ENCODE measurements around the gene EFTUD2.

- TF ChIP-seq CTCF (IDR thresholded peaks at IDR 0.05; ENCODE audit: poor library complexity): no peak
- TF ChIP-seq EZH2phosphoT487 (IDR thresholded peaks at IDR 0.05; ENCODE audit: low read depth, severe bottlenecking, unreplicated experiment): no peak
These were observed 5.0 kb upstream of the EFTUD2 start for GRCh38 chr17:44904001-44904984.

Measured in hepatocyte (in vitro differentiated cells).